ENCODE measurements around the gene HMG20B. TPM values are rescaled to one million over a fixed set of nuclear protein-coding genes. Genes with fewer than 3 reads are reported as not detected.
"Not testable (repeated sequence)": the region's sequence is repeated elsewhere in the genome, so short reads cannot be mapped to it uniquely, and the experiment has no call there.

The HMG20B gene
- total RNA-seq, 1 donor = 72.5 TPM

DNA sequence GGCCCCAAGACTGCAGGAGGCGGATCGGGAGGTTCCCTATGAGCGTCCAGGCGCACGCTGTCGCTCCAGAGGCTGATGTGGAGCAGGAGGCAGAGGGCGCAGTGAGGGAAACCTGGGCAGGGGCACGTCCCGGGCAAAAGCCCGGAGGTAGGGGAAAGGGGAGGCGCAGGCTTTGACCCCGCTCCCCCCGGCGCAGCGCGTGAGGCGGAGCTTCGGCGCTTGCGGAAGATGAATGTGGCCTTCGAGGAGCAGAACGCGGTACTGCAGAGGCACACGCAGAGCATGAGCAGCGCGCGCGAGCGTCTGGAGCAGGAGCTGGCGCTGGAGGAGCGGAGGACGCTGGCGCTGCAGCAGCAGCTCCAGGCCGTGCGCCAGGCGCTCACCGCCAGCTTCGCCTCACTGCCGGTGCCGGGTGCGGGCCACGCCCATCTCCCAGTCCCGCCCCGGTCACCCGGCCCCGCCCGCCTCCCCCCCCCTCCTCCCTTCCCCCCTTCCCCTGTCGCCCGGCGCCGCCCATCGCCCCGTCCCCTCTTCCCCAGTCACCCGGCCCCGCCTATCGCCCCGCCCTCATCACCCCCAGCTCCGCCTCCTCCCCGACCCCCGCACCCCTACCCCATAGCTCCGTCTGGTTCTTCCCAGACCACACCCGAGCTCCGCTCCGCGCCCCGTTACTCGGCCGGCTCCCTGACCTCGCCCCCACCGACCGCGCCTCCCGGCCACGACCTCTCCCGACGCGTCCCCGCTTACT lies 4.1 kb downstream of the HMG20B start:
- DNase-seq (ENCODE audit: low read depth) = peak; percentile 64
- H3K4me3 ChIP-seq (ENCODE audit: low read depth, low read length) = peak overlapping the region; percentile 34
- TF ChIP-seq, protein P1, sequence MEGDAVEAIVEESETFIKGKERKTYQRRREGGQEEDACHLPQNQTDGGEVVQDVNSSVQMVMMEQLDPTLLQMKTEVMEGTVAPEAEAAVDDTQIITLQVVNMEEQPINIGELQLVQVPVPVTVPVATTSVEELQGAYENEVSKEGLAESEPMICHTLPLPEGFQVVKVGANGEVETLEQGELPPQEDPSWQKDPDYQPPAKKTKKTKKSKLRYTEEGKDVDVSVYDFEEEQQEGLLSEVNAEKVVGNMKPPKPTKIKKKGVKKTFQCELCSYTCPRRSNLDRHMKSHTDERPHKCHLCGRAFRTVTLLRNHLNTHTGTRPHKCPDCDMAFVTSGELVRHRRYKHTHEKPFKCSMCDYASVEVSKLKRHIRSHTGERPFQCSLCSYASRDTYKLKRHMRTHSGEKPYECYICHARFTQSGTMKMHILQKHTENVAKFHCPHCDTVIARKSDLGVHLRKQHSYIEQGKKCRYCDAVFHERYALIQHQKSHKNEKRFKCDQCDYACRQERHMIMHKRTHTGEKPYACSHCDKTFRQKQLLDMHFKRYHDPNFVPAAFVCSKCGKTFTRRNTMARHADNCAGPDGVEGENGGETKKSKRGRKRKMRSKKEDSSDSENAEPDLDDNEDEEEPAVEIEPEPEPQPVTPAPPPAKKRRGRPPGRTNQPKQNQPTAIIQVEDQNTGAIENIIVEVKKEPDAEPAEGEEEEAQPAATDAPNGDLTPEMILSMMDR (IDR thresholded peaks at IDR 0.05; ENCODE audit: insufficient read depth, low read depth, low read length) = no peak

DNA sequence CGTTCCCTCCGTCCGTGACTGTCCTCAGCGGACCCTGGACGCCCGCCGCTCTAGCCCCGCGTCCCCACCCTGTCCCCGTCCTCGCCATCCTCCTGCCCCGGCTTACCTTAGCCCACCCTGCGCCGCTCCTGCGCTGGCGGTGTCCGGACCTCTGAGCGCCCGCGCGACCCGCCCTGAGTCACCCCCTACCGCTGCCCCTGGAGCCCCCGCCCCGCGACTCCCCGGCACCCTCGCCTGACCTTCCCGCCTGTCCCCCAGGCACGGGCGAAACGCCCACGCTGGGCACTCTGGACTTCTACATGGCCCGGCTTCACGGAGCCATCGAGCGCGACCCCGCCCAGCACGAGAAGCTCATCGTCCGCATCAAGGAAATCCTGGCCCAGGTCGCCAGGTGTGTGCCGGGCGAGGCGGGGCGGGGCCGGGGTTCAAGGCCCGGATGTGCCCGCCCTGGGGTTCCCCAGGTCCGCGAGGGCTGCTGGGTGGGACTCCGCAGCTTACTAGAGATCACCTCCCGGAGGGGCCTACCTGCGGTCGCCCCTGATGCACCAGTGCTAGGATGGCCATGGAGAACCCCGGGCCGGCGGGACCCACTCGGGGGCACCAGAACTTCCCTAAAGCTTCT lies 5.1 kb downstream of the HMG20B start:
- DNase-seq (ENCODE audit: low read depth) = no peak
- TF ChIP-seq, protein P1 (IDR thresholded peaks at IDR 0.05; ENCODE audit: insufficient read depth, low read depth, low read length) = no peak
- H3K4me3 ChIP-seq (ENCODE audit: low read depth, low read length) = no peak overlapping the region

DNA sequence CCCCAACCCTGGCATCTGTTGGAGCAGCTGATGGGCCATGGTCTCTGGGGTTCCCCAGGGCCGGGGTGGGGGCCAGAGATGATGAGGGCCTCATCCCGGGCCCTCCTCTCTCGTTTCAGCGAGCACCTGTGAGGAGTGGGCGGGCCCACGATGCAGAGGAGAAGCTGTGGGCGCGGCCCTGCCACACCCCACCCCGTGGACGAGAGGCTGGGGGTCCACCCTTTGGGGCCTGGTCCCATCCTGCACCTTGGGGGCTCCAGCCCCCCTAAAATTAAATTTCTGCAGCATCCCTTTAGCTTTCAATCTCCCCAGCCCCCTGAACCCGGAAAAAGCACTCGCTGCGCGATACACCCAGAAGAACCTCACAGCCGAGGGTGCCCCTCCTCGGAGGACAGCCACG lies 5.6 kb downstream of the HMG20B start:
- TF ChIP-seq, protein P1 (IDR thresholded peaks at IDR 0.05; ENCODE audit: insufficient read depth, low read depth, low read length) = no peak
- no peak for DNase-seq (ENCODE audit: low read depth)
- H3K4me3 ChIP-seq (ENCODE audit: low read depth, low read length) = no peak overlapping the region

DNA sequence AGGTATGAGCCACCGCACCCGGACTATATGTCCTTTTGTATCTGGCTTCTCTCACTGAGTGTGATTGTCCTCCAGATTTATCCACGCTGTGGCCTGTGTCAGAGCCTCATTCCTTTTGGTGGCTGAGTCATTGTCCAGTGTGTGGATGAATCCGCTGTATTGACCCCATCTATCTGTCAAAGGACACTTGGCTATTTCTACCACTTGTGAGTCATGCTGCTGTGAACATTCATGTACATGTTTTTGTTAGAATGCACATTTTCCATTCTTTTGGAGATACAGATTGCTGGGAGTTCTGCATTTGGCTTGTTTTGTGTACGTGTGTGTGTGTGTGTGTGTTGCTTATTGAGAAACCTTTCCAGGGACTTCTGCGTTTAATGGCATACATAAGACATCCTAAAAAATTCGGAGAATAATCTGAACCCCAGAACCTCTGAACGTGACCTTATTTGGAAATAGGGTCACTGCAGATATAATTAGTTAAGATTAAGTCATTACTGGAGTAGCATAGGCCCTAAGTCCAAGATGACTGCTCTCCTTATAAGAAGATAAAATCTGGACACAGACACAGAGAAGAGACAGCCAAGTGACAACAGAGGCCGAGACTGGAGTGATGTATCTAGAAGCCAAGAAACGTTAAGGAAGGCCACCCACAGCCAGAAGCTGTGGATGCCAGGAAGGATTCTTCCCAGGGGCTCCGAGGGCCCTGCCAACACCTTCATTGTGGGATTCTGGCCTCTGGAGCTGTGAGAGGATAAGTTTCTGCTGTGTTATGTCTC lies 7.6 kb downstream of the HMG20B start:
- no peak overlapping the region for H3K4me3 ChIP-seq (ENCODE audit: low read depth, low read length)
- TF ChIP-seq, protein P1 (IDR thresholded peaks at IDR 0.05; ENCODE audit: insufficient read depth, low read depth, low read length) = no peak

DNA sequence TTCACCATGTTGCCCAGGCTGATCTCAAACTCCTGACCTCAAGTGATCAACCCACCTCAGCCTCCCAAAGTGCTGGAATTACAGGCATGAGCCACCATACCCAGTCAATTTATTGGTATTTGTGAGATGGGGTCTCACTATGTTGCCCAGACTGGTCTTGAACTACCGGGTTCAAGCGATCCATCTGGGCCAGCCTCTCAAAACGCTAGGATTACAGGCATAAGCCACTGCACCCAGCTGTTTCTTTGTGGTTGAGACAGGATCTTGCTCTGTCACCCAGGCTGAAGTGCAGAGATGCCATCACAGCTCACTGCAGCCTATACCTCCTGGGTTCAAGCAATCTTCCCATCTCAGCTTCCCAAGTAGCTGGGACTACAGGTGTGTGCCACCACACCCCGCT lies 9.0 kb downstream of the HMG20B start:
- DNase-seq (ENCODE audit: low read depth); H3K4me3 ChIP-seq (ENCODE audit: low read depth, low read length): not testable (repeated sequence)

More for the DNA sequence above, 7.6 kb downstream of the HMG20B start:
- peak; percentile 94 for DNase-seq (ENCODE audit: low read depth)

DNA sequence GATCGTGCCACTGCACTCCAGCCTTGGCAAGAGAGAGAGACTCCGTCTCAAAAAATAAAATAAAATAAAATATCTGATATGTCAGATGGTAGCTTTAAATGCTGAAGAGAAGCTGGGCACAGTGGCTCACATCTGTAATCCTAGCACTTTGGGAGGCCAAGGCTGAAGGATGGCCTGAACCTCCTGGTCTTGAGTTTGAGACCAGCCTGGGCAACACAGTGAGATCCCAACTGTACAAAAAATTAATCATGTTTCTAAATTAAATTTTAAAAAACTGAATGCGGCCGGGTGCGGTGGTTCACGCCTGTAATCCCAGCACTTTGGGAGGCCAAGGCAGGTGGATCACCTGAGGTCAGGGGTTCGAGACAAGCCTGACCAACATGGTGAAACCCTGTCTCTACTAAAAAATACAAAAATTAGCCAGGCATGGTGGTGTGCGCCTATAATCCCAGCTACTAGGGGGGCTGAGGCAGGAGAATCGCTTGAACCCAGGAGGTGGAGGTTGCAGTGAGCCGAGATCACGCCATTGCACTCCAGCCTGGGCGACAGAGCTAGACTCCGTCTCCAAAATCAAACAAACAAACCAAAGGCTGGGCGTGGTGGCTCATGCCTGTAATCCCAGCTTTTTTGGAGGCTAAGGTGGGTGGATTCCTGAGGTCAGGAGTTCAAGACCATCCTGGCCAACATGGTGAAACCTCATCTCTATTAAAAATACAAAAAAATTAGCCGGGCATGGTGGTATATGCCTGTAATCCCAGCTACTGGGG lies 11.5 kb downstream of the HMG20B start:
- not testable (repeated sequence) for H3K4me3 ChIP-seq (ENCODE audit: low read depth, low read length); DNase-seq (ENCODE audit: low read depth)

DNA sequence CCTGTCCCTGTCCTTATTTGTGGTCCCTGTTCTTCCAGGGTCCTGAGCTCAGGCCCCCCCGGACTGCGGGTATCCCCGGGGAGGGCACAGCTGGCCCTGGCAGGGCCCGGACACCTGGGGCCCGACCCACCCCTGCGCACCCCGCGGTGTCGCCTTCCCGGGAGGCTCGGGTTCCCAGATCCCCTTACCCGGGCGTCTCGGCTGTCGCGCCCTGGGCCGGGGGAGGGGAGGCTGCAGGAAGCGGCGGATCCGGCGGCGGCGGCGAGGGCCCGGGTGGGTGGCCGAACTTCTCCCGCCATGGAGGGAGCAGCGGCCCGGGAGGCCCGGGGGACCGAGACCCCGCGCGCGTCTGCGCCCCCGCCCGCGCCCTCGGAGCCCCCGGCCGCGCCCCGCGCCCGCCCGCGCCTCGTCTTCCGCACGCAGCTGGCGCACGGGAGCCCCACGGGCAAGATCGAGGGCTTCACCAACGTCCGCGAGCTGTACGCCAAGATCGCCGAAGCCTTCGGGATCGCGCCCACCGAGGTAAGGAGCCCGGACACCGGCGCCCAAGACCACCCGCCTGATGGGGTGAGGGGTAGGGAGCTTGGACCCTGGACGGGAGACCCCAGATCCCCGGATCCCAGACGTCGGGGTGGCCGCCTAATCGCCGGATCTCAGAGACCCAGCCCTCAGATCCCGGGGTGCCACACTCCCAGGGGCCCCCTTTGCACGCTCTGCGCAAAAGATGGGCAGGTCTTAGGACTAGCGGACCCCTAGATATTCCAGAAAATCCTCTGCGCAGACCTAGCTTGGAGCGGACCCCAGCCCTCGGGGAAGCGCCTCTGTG lies 12.8 kb downstream of the HMG20B start, which contains the start of gene GIPC3:
TSS of gene GIPC3 (plus strand) at position 178 of the 826 bp plus-strand sequence. CDS start at position 298, 120 bp downstream.
- DNase-seq (ENCODE audit: low read depth) = no peak
- TF ChIP-seq, protein P1 (IDR thresholded peaks at IDR 0.05; ENCODE audit: insufficient read depth, low read depth, low read length) = no peak
- peak within 1 kb of the TSS; percentile 61 for H3K4me3 ChIP-seq (ENCODE audit: low read depth, low read length)

Data from fibroblast of villous mesenchyme (primary cell).